ENCODE measurements around the gene LETM1. TPM values are rescaled to one million over a fixed set of nuclear protein-coding genes. Genes with fewer than 3 reads are reported as not detected.
A peak's percentile ranks its signal among the peaks of the same experiment; 100 is the strongest.

The LETM1 gene
- total and polyA plus RNA-seq, 2 of the 13 experiments (the other 11 are each of a cell fraction or from before 2014, with no cell fraction given), result 9.7 to 41.6 TPM

- peak; percentile 51; the same call in 1 of the 2 replicates for TF ChIP-seq ZNF142 (CRISPR knock-in tag; IDR thresholded peaks at IDR 0.05)
- TF ChIP-seq GMEB1 (CRISPR knock-in tag; IDR thresholded peaks at IDR 0.05; ENCODE audit: borderline replicate concordance), result no peak
- TF ChIP-seq GLMP (CRISPR knock-in tag; IDR thresholded peaks at IDR 0.05; ENCODE audit: borderline replicate concordance), result no peak
- TF ChIP-seq EED (CRISPR knock-in tag; IDR thresholded peaks at IDR 0.05), result 0 out of 2 replicates have a peak, but pooled peaks have one; percentile 24
- TF ChIP-seq ZSCAN20 (CRISPR knock-in tag; IDR thresholded peaks at IDR 0.05; ENCODE audit: borderline replicate concordance), result no peak
- TF ChIP-seq ZNF260 (CRISPR knock-in tag; IDR thresholded peaks at IDR 0.05; ENCODE audit: borderline replicate concordance, low read depth), result no peak
- TF ChIP-seq ZNF503 (CRISPR knock-in tag; IDR thresholded peaks at IDR 0.05), result peak; percentile 89
- TF ChIP-seq ZNF766 (CRISPR knock-in tag; IDR thresholded peaks at IDR 0.05; ENCODE audit: borderline replicate concordance), result peak; percentile 67; the same call in 1 of the 2 replicates
- TF ChIP-seq KDM3A (CRISPR knock-in tag; IDR thresholded peaks at IDR 0.05; ENCODE audit: low read depth), result peak; percentile 84; the same call in 1 of the 2 replicates
Observed at GRCh38 chr4:1779588-1780382, 76.2 kb downstream of the LETM1 start (continued).
